GM19438 (cell line): Measurements from ENCODE around the gene OXER1.

ENCODE experiments used
- ATAC-seq: cut with Tn5 transposase; IDR thresholded peaks from one replicate; pipeline ENCODE4 v1.9.1; 2021; ENCODE audit warnings: low read depth; ENCODE audit not compliant: unreplicated experiment

The OXER1 gene

DNA sequence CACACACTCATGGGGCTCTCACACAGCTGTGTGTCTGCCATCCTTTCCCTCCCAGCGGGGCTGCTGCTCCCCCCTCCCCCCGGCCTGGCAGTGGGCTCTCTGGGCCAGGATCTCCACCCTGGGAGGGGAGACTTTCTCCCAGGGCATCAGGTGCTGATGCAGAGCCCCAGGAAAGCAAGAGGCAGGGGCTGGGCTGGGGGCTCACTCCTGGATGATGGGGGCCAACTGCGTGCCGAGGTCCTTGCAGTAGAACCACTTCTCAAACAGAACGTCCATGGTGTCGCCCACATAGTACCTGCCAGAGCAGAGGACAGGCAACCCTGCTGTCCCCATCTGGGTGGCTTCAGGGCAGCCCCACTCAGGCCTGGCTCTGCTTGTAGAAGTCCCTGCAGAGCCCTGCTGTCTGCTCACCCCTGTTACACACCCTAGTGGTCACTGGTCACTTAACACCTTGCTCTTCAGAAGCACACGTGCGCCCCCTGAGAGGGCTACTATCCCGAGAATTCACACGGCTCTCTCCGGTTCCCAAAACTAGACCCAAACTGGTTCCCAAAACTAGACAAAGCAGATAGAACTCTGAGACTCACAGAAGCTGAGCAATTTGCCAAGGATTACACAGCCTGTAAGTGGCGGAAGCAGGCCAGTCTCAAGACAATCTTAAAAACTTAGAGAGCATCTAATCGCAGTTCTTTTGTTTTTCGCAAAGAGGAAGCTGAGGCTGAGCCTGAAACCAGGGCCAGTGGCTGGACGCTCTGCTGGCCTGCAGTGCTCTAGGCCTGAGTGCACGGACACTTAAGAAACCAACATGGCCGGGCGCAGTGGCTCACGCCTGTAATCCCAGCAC, 6.6 kb upstream of the OXER1 start:
- ATAC-seq, result peak; percentile 55

DNA sequence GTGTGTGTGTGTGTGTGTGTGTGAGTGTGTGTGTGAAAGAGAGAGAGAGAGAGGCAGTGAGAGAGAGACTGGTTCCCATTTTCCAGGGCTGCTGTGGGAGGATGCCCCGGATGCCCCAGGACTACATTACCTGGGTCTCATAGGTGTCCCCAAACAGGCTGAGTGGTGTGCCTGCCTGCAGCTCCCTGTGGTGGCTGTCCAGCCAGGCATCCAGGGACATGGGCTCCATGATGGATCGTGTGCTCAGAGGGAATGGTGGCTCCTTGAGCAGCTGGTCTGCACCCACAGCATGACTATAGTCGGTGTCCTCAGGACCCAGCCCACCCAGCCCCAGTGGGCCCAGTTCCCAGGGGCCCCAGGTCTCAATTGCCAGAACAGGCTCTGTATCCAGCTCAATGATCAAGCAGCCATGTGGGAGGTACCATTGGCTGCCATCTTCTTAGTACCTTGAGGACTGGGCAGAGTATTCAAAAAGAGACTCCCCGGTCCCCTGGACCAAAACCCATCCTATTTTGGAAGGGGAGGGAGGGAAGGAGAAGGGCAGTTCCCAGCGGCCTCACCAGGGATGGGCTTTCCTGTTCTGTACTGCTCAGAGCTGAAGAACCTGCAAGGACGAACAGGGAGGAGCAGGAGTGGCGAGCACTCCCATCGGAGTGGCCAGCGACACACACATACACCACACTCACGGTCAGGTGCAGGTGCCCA, 5.8 kb upstream of the OXER1 start:
- no peak for ATAC-seq

DNA sequence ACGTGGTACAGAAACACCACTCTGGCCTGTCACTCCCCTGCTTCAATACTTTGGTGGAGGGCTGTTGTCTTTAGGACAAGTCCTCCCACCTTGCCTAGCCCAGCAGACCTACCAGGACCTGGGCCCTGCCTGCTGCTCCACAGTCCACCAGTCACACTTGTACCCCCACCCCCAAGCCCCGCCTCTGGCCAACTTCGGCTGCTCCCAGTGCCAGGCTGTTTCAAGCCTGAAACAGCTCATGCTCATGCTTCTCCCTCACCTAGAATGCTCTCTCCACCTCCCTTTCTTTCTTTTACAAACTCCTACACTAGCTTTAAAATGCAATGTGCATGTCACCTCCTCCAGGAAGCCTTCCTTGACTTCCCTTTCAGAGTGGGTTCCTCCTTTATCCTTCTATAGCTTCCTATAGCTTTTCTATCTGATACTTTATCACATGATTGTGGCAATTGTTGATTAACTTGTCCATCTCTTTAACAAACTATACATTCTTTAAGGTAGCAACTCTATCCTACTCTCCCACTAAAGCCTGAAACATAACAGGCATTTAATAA, 4.8 kb upstream of the OXER1 start:
- ATAC-seq, result no peak

DNA sequence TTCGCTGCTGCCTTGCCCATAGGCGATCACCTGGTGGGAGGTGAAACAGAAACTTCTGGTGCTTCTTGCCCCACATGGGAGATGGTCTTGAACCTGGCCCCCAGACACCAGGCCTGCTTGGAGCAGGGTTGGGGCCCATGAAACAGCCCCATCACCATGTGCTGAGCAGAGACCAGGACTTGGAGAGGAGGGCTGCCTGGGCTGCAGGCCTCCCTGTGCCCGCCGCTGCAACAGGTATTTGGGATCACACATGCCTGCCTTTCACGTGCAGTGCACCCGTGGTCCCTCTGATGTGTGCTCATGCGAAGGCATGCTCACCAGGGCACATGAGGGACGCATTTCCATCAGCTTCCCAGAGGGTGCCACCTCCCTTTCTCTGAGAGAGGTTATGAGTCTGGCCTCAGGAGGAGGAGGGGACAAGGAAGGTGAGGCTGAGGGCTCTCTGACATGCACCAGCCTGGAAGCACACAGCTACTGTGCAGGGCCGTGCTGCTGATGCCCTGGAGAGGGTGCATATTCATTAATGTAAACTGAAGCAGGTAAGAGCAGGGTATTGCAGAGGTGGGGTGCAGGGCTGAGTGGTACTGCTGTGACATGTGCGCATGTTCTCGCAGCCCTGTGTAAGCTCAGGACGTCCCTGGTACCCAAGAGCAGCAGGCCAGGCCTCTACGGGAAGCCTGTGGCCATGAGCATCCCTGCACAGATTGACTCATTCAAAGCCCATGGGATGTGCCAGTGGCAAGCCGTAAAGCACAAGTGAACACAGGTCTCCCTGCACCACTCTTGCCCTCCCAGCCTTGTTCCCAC, 4.2 kb upstream of the OXER1 start:
- no peak for ATAC-seq

DNA sequence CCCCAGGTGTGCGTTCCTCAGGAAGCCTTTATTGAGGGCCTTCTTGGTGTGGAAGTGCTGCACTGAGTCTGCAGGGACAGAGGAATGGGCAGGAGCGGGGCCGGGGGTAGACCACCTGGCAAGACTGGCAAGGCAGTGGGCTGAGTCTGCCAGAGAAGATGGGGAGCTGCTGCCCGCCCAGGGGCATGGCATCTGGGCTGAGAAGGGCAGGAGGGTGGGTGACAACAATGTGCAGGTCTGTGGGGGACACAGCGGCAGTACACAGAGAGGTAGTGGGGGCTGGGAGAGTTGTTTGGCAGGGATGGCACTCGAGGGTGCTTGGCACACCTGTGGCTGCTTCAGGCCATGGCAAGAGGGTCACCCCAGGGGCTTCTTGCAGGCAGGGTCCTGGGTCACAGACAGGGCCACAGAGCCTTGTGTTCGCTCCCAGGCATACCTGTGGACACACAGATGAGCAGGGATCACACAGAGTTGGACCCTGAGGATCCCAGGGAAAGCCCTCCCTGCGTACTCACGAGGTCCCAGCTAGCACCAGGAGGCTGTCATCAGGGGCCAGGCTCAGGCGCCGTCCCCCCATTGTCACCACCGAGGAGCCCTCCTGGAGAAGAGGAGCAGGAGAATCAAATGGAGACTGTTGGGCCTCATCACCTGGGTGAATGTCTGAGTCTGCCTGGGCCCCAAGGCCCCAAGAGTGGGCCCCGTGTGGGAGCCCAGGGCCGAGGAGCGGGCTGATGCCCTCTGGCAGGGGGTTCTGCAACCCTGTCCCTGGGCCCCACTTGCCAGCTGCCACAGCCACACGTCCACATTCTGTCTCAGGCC, 3.4 kb upstream of the OXER1 start:
- no peak for ATAC-seq

DNA sequence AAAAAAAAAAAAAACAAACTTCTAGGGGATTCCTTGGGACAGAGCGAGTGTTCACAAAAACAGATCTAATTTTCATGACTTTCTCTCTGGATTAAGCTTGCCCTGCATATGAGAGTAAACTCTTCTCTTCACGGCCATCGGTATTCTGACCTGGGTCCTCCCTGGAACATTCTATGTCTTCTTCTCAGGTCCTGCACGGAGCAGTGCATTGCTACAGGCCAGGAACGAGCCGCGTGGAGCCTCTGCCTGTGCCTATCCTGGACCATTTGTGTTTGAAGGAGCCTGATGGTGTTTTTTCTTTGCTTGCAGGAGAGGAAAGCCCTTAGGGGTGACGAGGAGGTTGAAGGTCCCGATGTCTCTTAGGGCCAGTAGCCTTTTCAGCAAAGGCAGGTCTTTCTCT, 1.8 kb upstream of the OXER1 start:
- ATAC-seq, result no peak

DNA sequence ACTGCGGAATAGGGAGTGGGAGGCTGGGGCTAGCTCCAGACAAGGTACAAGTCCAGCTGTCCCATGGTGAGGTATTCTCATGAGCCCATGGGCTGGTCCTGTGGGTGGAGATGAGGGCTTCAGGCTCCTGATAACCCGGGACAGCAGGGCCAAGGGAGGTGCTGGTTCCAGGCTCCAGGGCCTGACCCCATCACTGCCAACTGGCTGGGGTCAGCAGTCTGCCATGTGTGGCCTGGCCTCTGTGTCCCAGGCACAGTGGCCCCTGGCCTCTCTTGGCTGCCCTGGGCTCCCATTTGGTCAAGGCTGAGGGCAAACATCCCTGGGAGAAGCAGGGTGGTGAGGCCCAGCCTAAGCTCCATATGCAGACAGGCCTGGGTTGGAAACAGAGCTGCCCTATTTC, 966 bp upstream of the OXER1 start:
- ATAC-seq, result no peak

DNA sequence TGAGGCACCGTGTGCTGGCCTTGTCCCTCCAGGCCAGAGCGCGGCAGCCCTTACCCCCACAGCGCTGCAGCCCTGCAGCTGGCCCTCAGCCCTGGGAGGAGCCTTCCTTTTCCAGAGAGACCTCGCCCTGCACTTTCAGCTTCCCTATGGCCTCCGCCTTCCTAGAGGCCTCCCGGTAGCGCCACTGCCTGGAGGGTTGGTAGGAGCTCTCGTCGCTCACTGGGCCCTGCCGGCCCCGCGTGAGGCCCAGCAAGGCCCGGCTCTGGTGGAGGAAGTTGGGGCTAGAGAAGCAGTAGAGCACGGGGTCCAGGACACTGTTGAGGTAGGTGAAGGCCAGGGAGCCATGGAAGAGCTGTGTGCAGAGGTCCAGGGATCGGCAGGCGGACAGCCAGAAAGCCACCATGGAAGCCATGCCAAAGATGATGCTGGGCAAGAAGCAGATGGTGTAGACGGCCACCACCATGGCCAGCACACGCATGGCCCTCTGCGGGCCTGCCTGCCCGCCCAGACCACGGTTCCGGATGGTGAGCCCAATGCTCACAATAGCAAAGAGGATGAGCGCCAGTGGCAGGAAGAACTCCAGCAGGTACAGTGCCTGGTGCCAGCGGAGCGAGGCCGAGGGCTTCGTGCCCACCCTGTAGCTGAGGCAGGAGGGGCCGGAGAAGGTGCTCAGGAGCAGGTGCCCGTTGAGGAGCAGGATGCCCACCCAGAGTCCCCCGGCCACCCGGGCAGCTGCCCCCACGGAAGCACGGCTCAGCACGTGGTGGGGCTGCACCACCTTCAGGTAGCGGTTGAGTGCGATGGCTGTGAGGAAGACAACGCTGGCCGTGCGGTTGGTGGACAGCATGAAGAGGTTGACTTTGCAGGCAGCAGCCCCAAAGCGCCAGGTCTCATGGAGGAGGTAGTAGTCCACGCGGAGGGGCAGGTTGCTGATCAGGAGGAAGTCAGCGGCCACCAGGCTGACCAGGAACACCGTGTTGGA, 821 bp downstream of the OXER1 start:
- ATAC-seq, result no peak

DNA sequence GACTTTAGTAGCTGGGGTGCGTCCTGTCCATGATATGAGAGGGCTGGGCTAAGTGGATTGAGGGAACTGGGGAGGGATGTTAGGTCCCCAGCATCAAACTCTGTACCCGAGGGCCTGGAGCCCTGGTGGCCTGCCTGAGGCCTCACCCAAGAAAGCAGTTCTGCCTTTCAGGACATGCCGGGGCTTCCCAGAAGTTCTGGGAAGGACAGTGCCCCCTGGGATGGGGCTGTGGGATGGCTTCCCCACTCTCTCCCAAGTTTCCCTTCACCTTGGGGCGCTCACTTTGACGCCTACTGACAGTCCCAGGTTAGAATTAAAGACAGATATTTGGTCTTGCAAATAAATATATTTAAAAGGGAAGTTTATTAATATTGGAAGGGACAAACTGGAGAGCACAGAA, 1.8 kb downstream of the OXER1 start:
- no peak for ATAC-seq

DNA sequence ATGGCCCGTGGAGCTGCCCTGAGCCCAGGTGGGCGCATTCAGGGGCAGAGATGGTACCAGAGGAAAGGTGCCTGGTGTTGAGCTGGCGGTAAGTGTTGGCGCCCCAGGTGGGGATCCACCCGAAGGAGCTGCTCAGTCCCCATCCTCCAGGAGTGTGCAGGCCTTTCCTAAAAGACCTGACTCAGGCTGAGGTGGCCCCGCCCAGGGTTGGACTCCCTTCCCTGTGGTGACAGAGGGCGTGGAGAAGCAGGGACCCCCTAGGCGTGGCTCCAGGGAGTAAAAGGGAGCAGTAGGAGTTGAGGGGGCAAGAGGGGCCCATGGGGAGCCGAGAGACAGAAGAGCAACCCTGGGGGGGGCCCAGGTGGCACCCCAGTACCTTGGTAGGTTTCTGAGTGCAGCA, 2.4 kb downstream of the OXER1 start:
- no peak for ATAC-seq

DNA sequence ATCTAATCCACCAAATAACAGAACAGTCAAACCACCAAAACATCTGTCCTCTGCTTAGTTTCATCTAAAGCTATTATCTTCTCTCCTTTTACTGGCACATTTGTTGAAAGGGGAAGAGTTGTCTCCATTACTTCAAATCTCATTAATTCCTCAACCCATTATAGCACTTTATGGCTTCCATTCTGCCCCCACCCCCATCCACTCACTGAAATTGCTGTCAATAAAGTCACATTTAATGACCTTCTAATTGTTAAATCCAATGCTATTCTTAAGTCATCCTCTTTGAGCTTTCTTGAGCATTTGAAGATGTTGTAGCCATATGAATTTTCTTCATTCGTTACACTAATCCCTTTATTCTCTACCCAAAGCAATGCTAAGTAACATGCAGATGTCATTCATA, 5.2 kb downstream of the OXER1 start:
- no peak for ATAC-seq

DNA sequence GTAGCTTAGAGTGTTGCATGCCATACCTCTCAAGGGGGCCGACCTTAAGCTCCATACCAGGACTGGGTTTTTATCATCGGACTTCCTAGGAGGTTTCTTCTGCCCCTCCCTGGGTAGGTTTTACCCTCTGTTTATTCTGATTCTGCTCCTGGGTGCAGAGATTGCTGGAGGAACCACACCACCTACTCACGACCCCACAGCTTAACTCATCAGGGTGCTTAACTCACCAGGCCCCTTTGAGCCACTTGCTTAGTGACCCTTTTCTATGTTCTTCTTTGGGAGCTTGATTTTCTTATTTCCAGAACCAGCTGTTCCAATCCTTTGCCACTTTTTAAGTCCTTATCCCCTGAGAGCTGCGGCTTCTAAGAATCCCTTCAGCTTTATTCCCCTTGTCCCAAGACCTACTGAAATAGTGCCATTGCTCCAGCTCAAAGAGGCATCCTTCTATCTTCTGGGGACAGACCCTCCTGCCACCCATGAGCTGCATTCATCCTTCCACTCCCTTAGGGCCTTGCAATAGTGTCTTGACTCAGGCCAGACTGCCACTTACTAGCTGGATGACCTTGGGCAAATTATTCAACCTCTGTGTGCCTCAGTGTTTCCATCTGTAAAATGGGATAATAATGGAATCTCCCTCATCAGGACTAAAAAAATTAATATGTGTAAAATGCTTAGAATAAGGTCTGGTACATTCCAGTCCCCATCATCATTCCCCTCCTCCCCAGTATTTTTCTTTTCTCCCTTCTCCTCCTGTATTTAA, 5.8 kb downstream of the OXER1 start:
- no peak for ATAC-seq

DNA sequence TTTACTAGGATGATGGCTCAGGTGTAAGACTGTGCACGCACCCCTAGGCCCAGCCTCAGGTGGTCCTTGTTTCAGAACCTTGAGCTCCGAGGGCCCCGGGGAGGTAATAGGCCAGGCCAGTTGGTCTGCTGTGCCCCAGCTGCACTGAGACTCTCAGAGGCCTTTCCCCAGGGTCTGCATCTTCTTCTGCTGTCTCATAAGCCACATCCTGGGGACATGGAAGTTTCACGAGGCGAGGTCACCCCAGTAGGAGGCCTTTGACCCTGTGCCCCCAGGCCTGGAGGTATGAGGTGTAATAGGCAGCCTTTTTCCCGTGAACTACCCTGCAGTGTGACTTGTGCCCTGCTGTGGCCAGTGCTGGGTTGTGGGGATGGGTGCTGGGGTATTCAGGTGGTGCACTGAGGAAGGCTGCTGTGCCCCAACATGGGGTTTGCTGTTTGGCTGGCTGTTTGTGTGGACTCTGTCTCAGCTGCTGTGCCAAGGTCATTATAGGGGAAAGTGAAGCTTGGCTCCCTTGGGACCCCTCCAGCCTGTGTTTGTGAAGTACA, 6.9 kb downstream of the OXER1 start:
- ATAC-seq, result no peak

DNA sequence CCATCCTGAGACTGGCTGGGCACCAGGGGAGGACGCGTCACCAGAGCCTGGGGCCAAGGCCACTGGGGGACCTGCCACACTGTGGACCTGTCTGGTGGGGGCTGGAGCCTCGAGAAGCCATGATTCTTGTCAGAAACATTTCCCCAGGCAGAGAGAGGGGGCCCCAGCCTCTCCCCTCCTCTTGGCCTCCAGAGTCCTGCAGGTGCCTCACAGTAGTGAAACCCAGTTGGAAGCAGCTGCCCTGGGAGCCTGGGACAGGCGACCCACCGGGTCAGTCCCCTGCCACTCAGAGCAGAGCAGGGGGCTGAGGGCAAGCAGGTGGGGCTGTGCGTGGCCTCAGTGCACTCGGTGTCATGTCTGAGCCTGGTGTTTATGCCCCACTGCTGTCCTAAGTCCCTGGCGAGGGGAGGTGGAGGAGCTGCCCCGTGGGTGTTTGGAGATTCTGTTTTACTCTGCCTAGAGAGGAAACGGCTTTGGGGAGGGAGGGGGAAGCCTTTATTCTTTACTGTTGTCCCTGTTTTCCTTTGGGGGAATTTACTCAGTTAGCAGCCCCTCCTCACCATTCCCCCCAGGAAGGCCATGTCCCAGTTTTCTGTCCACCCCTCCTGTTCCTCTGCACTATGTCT, 7.7 kb downstream of the OXER1 start:
- no peak for ATAC-seq

DNA sequence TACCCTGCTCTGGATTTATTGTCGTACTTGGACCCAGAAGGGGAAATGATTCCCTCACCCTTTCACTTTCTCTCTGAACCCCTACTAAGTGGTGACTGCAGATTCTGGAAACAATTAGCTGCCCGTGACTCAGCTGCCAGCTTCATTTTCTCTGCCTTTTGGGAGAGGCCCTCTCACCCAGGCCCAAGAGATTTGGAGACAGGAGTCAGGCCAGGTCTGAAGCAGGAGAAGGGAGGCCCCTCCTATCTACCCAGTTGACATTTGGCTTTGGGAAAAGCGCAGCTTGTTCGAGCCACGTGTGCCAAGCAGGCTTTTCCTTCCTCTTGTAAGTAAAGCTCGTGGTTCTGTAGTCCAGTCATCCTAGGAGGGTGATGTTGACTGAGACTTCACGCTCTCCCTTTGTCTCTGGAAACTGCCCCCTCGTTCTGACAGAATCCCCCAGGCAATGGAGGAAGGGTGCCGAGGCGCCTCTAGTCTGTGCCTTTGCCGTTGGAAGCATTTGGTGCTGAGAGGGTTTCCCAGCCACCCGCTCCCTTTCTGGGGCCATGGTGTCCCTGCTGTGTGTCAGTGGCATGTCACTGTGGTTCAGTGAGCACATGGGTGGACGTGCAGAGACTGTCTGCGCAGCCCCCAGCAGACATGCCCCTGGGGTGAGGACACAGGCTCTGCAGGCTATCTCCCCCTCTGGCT, 8.6 kb downstream of the OXER1 start:
- no peak for ATAC-seq

DNA sequence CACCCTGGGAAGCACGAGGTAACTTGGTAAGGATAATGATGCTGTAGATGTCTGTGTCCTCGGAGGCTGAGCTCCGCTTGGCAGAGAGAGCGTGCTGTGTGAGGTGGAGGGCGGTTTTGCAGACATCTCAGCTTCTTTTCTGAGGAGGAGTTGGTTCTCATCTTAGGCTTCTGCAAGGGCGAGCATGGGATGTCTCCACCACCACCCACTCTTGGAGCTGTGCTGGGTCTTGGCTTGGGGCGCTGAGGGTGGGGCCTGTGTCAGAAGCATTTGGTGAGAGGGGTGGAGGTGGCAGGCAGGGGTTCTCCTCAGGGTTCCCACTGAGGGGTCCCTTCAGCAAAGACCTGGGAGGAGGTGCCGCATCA, 9.2 kb downstream of the OXER1 start:
- no peak for ATAC-seq
